Measurements from ENCODE around the gene KCNMB2. TPM values are rescaled to one million over a fixed set of nuclear protein-coding genes. Genes with fewer than 3 reads are reported as not detected.

Gene KCNMB2
- total RNA-seq, 1 donor from 2014 or later = 2.6 TPM

DNA sequence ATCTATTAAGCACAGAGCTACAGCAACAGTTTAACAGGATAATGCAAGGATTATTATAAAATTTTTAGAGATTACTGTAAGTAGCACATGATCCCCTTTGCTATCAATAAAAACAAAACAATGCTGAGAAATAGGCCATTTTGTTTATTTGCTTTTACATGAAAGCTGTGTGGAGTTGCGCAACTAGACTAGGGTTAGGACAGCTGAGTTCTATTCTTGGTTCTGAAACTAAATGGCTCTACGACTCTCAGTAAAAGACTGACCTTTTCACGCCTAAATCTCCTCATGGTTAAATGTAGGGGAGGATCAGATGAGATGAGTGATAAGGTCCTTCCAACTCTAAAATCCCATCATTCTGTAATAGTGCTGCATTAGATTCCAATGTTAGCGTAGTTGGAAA lies 25.0 kb downstream of the KCNMB2 start:
- peak; percentile 68 for ATAC-seq (ENCODE audit: poor library complexity)
- intact Hi-C loops (cut with DNase I) = no loop called here

DNA sequence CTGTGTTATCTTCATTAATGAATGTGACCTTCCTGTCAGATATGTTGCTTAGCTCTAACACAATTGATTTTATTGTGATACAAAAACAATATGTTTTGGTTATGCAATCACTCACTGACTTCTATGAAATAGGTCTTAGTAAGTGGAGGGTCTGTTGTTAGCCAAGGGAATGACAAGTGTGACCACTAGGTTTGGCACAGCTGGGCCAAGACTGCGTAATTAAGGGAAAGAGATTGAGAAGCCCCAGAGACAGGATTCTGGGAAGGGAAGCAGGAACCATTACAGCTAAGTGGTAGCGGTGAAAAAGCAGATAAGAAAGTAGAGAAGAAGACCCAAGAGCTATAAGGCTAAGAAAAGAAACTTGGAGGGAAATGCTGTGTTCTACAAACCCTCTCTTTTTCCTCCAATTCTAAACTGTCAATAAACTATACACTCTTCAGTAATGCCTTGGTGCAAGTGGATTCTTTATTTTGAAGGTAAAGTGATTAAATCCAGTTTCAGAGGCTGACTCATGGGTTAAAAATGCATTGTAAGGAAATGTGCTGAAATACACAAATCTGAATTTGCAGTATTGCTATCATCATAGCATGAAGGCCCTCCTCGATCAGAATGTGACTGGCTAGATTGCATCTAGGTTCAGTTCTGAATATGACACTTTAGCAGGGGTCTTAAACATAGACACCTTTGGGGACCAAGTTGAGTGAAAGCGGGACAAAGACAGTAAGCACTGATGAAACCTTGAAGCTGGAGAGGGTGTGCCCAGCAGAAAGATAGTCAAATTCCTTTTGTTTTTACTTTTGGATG lies 26.1 kb downstream of the KCNMB2 start:
- DNase-seq = peak; percentile 57
- intact Hi-C loops (cut with DNase I) = no loop called here
- peak; percentile 87 for ATAC-seq (ENCODE audit: poor library complexity)

More for the DNA sequence above, 25.0 kb downstream of the KCNMB2 start:
- no peak for DNase-seq

DNA sequence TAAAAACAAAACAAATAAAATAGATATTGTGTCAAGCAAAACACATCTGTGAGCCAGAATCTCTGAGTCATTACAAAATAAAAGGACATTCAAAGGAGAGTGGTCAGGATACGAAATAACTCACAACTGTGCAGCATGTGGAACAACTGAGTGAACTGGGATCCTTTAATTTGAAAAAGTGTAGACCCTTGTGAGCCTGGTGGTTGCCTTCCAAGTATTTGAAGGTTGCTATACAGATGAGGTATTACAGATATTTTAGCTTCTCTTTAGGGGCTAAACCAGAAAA lies 26.7 kb downstream of the KCNMB2 start:
- DNase-seq (no peak), ATAC-seq (ENCODE audit: poor library complexity) (peak; percentile 54)
- intact Hi-C loops (cut with DNase I) = no loop called here

DNA sequence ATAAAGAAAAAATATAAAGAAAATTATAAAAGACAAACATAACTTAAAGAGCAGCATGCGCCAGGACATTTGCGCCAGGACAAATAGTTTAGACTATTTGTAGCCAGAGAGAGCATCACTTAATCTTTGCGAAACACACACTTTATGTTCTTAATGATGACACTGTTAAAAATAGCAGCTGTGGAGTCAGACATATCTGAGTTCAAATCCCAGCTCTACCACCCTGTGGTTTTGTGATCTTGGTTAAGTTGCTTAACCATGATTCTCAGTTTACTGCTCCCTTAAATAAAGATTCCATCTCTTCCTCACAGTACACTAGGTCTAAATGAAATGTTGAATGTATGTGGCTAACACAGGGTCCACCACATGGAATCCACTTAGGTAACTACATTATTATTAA lies 31.4 kb downstream of the KCNMB2 start:
- ATAC-seq (ENCODE audit: poor library complexity) (no peak), DNase-seq (no peak)
- intact Hi-C loops (cut with DNase I) = no loop called here

DNA sequence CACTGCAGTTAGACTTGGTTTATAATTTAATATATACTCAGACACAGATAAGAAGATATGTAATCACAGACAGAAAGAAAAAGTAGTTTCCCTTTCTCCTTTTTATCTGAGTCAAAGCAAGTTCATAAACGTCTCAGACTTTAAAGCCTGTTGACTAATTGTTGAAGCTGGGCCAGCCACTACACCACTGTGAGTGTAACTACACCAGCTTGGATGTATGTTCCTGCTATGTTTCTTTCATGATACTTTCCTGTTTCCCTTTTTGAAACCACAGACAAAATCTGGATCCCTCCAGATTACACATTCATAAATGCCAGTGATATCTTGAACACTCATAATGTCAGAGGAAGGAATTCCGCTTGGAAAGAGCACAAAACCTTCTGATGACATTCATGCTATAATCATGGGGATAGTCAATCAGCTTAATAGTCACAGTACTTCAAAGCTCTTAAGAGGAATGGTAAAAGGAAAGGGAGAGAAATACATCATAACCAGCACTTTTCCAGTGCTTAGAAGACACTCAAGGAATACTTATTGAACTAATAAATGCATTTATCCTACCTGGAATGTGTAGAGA lies 32.0 kb downstream of the KCNMB2 start:
- no peak for DNase-seq
- intact Hi-C loops (cut with DNase I) = no loop called here

DNA sequence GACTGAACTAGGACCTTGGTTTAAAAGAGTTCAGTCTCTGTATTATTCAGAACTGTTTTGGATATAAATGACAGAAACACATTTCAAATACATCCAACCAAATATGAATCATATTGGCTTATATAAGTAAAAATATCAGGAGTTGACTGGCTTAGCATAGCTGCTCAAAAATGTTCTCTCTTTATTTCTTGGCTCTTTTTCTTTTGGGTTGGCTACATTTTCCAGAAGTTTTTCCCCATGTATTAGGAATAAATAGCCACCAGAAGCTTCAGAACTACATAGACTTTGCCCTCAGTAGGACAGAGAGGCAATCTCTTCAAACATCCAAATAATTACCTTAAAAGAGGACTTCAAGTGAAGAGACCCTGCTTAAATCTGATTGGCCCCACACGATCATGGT lies 32.7 kb downstream of the KCNMB2 start:
- intact Hi-C loops (cut with DNase I) = no loop called here
- no peak for ATAC-seq (ENCODE audit: poor library complexity)
- no peak for DNase-seq

More for the DNA sequence above, 32.0 kb downstream of the KCNMB2 start:
- ATAC-seq (ENCODE audit: poor library complexity) = peak; percentile 57

DNA sequence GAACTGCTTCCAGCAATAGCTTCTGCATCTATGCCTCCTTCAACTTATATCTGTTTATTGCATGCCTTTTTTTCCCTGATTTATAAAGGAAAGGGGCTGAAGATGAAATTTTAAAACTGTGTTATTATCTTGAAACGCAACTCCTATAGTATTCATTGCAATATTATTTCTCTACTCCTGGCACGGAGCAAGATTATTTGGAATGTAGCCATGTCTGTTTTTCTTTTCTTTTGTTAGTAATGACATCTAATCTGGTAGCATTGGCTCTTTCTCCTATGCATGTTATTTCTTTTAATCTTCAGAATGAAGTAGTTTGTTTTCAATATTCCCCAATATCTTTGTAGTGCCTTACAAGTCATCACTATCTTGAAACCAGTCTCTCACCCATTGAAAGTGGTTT lies 33.6 kb downstream of the KCNMB2 start:
- no peak for DNase-seq
- intact Hi-C loops (cut with DNase I) = no loop called here
- ATAC-seq (ENCODE audit: poor library complexity) = no peak

DNA sequence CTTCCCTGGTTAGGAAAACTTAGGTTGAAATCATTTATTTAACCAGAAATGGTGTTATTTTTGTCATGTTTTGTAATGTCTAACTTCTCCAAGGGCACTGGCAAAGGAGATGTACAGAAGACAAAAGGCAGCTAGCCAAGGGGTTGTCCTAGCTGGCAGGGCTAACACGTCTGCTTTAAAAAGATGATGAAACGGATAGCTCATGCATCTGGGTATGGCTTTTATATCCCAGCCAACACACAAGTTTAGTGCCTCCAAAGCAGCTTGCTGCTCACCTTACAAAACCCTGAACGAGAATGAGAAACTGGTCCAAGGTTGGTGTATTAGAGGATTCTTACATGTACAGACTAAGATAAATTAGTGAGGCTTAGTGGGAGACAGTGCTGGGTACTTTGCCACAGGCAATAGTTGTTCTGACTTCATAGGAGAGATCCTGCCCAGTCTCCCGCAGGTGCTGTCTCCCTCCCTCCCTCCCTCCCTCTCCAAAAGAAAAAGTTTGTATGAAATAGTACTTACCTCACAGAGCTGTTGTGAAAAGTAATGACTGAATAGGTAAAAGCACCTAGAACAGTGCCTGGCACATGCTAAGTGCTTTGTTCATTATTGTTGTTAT lies 47.8 kb downstream of the KCNMB2 start:
- intact Hi-C loops (cut with DNase I) = no loop called here
- DNase-seq = no peak
- peak; percentile 74 for ATAC-seq (ENCODE audit: poor library complexity)

DNA sequence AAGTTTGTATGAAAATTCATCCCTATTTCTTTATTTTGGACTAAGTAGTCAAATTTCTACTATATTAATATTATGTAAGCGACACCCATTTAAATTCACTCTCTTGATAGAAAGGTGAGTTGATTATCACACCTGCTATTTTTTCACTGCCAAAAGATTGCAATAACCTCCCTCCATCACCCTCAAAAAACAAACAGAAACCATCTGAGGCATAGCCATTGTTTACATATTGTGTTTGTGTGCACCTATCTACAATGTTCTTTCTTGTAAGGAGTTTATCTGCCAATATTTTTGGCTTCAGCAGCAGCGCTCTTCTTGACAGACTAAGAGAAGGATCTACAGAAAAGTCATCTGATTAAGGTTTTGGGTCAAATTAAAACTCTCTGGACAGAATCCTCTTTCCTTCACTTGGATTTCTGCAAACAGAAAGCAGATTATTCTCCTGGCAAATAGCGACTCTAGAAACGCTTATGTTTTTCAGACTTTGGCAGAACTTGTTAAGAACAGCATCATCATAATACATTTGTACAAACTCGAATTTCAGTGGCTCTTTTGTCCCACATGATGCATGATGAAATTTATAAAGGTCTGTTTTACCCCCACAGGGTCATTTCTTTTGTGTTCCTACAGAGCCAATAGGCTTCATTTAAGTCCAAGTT lies 48.6 kb downstream of the KCNMB2 start:
- no peak for DNase-seq
- intact Hi-C loops (cut with DNase I) = no loop called here
- peak; percentile 36 for ATAC-seq (ENCODE audit: poor library complexity)

DNA sequence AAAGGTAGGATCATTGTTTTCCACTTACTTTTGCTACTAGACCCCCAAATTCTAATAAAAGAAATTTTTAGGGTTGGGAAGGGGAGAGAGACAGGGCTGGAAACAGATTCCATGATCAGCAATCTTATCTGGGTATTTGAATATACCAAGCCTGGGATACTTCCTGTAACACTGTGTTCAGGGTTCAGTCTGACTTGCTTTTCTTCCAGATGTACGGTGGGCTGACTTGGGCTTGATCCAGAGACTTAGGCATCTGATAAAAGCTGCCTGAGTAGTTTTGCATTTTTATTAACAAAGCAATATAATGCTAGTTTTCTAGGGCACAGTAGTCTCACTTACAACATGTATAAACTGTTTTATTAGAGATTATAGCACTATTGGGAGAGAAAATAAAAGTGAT lies 49.2 kb downstream of the KCNMB2 start:
- intact Hi-C loops (cut with DNase I) = no loop called here
- no peak for ATAC-seq (ENCODE audit: poor library complexity)
- DNase-seq = no peak

DNA sequence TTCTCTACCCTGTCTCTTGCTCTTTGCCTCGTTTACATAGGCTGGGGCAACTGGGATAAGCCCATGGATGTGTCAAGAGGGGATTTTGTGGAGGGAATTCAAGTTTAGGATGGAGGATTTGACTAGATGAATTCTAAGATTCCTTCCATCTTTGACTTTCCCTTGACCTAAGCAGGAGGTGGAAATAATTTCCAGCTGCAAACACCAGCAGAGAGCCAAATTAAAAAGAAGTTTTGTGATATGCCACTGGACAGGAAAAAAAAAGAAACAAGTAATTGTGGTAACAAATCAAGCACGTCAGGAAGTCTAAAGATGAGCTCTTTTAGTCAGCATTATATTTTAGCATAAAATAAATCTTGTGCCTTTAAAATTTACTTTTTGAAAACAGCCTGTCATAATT lies 49.8 kb downstream of the KCNMB2 start:
- ATAC-seq (ENCODE audit: poor library complexity) (no peak), DNase-seq (no peak)
- intact Hi-C loops (cut with DNase I) = no loop called here

DNA sequence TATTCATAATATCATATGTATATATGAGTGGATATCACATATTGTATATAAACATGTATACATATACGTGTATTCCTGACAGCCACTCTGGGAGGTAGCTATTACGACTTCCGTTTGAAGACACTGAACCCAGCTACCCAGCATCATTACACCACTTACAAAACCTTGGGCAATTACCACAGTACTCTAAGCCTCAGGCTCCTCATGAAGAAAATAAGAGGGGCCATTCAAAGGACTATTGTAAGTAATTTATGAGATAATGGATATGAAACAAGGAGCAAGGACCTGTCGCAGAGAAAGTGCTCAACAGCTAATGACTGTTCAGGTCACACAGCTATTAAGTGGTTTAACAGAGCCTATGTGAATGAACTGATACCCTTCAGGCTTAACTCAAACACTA lies 52.4 kb downstream of the KCNMB2 start:
- DNase-seq (no peak), ATAC-seq (ENCODE audit: poor library complexity) (no peak)
- intact Hi-C loops (cut with DNase I) = no loop called here

DNA sequence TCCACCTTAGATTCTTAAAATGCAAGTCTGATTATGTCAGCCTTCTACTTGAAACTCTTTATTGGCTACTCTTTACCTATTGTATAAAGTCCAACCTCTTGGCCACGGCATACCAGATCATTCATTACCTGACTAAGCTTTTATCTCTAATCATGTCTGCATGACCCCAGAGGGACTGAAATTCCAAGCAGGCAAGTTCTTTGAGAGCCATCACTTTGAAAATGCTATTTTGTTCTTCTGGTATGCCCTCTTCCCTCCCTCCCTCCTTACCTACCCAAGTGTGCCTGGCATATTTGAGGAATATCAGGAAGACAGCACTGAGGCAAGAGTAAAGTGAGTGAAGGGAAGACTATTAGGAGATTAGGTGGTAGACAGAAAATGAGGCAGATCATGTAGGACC lies 57.5 kb downstream of the KCNMB2 start:
- DNase-seq (no peak), ATAC-seq (ENCODE audit: poor library complexity) (no peak)
- intact Hi-C loops (cut with DNase I) = no loop called here

DNA sequence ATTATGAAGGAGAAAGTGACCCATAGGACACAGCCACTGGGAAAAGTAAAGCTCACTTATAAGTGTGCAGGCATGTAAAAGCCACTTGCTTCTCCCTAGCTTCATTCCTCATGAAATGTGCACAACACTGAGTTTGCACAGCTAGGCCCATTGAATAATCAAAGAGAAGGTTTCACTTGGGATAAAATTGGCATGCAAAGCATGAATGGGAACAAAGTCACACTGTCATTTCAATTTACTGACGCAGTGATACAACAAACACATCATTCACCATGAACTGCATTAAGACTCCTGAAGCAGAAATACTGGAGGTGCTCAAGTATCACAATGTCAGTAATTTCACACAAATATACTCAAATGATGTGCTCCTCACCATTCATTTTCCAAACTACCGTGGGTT lies 61.1 kb downstream of the KCNMB2 start:
- intact Hi-C loops (cut with DNase I) = no loop called here
- ATAC-seq (ENCODE audit: poor library complexity) (no peak), DNase-seq (no peak)

DNA sequence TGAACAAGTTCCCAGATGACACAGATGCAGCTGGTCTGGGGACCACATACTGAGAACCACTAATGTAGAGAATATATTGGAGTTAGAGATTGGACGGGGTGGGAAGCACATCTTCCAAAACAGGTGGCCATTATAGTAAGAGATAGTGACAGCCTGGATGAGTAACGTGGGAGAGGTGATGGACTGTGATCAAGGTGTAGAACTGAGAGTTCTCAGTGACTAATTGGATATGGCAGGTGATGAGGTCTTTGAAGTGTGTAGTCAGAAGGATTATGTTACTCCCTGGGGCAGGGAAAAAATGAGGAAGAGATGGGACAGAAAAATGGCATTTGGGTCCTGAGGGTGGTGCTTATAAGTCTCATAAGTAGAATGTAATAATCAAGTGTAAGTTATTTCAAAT lies 66.6 kb downstream of the KCNMB2 start:
- intact Hi-C loops (cut with DNase I) = no loop called here
- ATAC-seq (ENCODE audit: poor library complexity) = no peak
- DNase-seq = no peak

DNA sequence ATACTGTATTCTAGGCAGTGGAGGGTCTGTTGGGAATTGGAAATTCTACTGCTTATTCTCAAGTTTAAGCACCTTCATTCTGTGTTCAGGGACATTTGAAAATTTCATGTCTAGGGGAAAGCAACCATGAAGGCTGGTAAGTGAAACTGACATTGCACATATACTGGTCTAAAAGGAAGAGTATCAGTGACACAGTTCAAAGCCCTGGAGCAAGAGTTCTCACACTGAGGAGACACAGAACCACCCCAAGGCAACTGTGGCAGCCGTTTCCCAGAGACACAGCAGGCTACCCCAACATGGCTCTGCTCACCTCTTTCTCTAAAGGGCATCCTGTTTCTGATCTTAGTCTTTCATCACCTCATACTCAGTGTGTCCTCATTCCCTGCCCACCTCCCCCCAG lies 67.5 kb downstream of the KCNMB2 start:
- DNase-seq (no peak), ATAC-seq (ENCODE audit: poor library complexity) (no peak)
- intact Hi-C loops (cut with DNase I) = no loop called here

DNA sequence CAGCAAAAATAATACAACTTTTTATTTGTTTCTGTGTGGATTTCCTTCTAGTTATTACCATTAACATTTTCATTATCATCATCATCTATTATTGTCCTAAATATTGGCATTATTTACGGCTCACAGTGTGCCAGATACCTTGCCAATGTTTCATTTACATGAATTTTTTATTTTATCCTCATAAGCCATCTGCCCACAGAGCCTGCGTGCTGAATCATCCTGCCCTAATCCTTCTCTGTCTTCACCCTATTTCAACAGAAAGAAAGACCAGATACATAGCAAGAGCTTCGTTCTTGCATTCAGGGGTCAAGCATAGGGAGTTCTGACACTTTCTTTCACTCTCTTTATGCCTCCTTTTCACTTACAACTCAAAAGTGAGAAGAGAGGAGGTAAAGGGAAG lies 82.0 kb downstream of the KCNMB2 start:
- intact Hi-C loops (cut with DNase I) = no loop called here
- ATAC-seq (ENCODE audit: poor library complexity) (peak; percentile 71), DNase-seq (no peak)

DNA sequence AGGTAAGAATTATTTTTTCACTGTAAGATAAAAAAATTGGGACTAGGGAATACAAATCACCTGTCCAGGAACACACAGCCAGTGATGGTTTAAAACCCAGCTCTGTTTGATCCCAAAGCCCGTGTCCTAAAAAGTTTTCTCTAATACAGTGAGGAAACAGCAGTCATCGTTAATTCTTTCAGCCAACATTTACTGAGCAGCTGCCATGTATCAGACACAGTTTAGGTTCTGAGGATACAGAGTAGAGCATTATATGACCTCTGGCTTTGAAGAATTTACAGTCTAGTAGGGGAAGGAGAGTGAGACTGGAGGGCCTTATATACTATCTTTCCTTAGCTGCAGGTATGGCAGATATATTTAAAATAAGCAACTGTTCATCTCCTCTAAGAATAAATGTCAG lies 82.7 kb downstream of the KCNMB2 start:
- ATAC-seq (ENCODE audit: poor library complexity) (peak; percentile 52), DNase-seq (no peak)
- intact Hi-C loops (cut with DNase I) = no loop called here

DNA sequence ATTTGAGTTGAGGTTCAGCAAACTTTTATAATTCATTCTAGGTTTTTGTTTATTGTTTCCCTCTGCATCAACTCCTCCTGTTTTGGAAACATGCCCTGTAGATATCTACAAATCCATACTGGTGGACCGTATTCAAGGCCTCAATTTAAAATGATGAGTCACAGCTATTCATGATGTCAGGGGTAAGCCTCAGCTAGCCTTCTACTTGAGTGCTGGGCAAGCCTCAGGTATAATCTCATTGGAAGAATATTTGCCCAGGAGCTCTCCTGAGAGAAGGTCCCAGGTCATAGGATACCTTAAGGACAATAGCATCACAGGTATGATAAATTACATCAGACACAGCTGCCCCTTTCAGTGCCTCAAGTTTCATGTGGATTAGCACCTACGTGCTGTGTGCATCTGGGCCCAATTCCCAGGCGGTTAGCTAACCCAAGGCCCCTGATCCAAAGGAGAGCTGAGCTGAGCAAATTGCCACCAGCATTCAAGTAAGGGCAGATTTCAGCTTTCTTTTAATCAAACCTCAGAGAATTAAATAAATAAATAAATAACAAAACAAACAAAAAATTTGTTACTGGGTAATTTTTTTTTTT lies 87.5 kb downstream of the KCNMB2 start:
- intact Hi-C loops (cut with DNase I) = no loop called here
- ATAC-seq (ENCODE audit: poor library complexity) (peak; percentile 55), DNase-seq (no peak)

DNA sequence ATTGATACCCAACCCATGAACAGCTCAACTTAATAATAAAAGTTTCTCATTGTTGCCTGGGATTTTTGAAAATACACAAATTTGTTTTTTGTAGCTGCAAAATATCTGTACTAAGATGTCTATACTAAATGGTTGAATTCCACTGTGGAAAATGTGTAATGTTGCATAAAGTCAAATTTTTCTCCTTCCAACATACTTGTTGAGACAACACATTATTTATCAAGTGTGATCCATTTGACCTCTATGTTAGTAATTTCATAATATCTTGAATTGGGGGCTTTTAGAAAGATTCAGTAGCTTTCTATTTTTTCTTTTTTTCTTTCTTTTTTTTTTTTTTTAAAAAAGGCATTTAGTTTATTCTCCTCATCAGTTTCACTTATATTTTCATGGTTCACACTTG lies 88.0 kb downstream of the KCNMB2 start:
- no peak for ATAC-seq (ENCODE audit: poor library complexity)
- no peak for DNase-seq
- intact Hi-C loops (cut with DNase I) = no loop called here

Data from Right ventricle myocardium superior (tissue), 1 donor.